ENCODE measurements around the gene NKD1.
A peak's percentile ranks its signal among the peaks of the same experiment; 100 is the strongest.

Gene NKD1

GRCh38 chr16:50602126-50602525 is 53.9 kb downstream of the NKD1 start:
- no peak for DNase-seq

- DNase-seq = peak; percentile 22
These were observed 54.5 kb downstream of the NKD1 start for GRCh38 chr16:50602531-50603205.

- no peak for DNase-seq
These were observed 55.2 kb downstream of the NKD1 start for GRCh38 chr16:50603206-50604064.

- no peak for DNase-seq
These were observed 55.8 kb downstream of the NKD1 start for GRCh38 chr16:50604065-50604418.

- DNase-seq = no peak
These were observed 56.4 kb downstream of the NKD1 start for GRCh38 chr16:50604610-50605009.

- no peak for DNase-seq
These were observed 57.7 kb downstream of the NKD1 start for GRCh38 chr16:50605733-50606430.

- DNase-seq = no peak
These were observed 58.3 kb downstream of the NKD1 start for GRCh38 chr16:50606431-50607050.

- no peak for DNase-seq
These were observed 58.8 kb downstream of the NKD1 start for GRCh38 chr16:50607051-50607431.

- no peak for DNase-seq
These were observed 59.3 kb downstream of the NKD1 start for GRCh38 chr16:50607447-50607846.

- no peak for DNase-seq
These were observed 59.9 kb downstream of the NKD1 start for GRCh38 chr16:50607970-50608557.

- DNase-seq = no peak
These were observed 60.9 kb downstream of the NKD1 start for GRCh38 chr16:50609049-50609448.

- DNase-seq = no peak
These were observed 61.3 kb downstream of the NKD1 start for GRCh38 chr16:50609471-50609870.

- DNase-seq = no peak
These were observed 62.4 kb downstream of the NKD1 start for GRCh38 chr16:50610331-50611262.

- DNase-seq = no peak
These were observed 63.2 kb downstream of the NKD1 start for GRCh38 chr16:50611332-50611934.

- DNase-seq = no peak
These were observed 64.0 kb downstream of the NKD1 start for GRCh38 chr16:50611995-50612848.

GRCh38 chr16:50612849-50613198 is 64.6 kb downstream of the NKD1 start:
- no peak for DNase-seq

GRCh38 chr16:50613281-50613963 is 65.2 kb downstream of the NKD1 start:
- no peak for DNase-seq

GRCh38 chr16:50613964-50614474 is 65.8 kb downstream of the NKD1 start:
- no peak for DNase-seq

- no peak for DNase-seq
These were observed 66.9 kb downstream of the NKD1 start for GRCh38 chr16:50614955-50615724.
